ENCODE results near the gene SELENOH. TPM values are rescaled to one million over a fixed set of nuclear protein-coding genes. Genes with fewer than 3 reads are reported as not detected.
A peak's percentile ranks its signal among the peaks of the same experiment; 100 is the strongest.

SELENOH gene
- total and polyA plus RNA-seq, 12 donors: 33.8 to 327 (median 198) TPM

DNA sequence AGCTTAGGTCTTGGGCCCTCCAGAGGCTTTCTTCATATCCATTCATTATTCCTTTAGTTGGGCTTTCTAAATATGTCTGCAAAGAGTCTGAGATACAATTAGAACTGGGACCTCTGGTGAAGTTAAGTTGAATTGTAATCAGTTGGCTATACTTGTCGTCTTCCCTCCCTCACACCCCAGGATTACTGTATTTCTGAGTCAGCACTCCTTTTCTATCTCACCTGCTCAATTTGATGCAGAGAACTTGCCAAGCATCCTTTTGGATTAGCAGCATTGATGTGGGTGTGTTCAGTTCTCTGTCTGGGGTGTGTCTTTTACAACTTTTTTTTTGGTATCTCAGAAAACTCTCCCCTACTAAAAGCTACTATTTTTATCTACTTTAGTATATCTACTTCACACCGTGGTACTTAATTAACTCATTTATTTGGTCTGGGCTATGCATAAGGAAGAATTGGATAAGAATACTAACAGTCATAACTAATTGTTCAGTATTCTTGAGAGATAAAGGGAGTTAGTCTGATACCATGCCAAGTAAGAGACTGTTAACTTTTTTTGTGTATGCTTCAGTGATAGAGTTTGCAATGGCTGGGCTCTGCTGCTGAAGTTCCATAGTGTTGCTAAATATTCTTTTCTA, 35.4 kb downstream of the SELENOH start:
- 23 to 49% (median 31%) methylated on average over 2 of the region's 2 CpGs for WGBS, 4 donors
- intact Hi-C loops (cut with DNase I): no loop called here
- no peak for DNase-seq
- H3K4me3 ChIP-seq: no peak overlapping the region
- H3K4me1 ChIP-seq (replicated peaks in 1 of 2): peaks cover 76 to 97% of the 10 kb centered on the region in 2 donors
- H3K36me3 ChIP-seq (replicated peaks in 1 of 2): no peaks in the 10 kb centered on the region
- peak overlapping the region in 4 of 5 donors; percentile 76 to 92 (median 84) for H3K27ac ChIP-seq
- H3K27me3 ChIP-seq: no peaks in the 10 kb centered on the region
- no peaks in the 10 kb centered on the region for H3K9me3 ChIP-seq (replicated peaks in 1 of 3)
- TF ChIP-seq POLR2A (IDR thresholded peaks at IDR 0.05): no peak

GRCh38 chr11:57777969-57778317, 36.7 kb downstream of the SELENOH start:
- peak overlapping the region; percentile 66 to 92 (median 82) for H3K27ac ChIP-seq
- WGBS, 4 donors: 23 to 38% (median 27%) methylated on average over 3 of the region's 3 CpGs
- H3K4me1 ChIP-seq (replicated peaks in 1 of 2): peaks cover 69 to 98% of the 10 kb centered on the region in 2 donors
- H3K27me3 ChIP-seq: no peaks in the 10 kb centered on the region
- H3K4me3 ChIP-seq: peak overlapping the region in 1 of 4 donors; percentile 17
- intact Hi-C loops (cut with DNase I): no loop called here
- no peaks in the 10 kb centered on the region for H3K36me3 ChIP-seq (replicated peaks in 1 of 2)
- no peak for DNase-seq
- H3K9me3 ChIP-seq (replicated peaks in 1 of 3): no peaks in the 10 kb centered on the region
- TF ChIP-seq, protein P1, sequence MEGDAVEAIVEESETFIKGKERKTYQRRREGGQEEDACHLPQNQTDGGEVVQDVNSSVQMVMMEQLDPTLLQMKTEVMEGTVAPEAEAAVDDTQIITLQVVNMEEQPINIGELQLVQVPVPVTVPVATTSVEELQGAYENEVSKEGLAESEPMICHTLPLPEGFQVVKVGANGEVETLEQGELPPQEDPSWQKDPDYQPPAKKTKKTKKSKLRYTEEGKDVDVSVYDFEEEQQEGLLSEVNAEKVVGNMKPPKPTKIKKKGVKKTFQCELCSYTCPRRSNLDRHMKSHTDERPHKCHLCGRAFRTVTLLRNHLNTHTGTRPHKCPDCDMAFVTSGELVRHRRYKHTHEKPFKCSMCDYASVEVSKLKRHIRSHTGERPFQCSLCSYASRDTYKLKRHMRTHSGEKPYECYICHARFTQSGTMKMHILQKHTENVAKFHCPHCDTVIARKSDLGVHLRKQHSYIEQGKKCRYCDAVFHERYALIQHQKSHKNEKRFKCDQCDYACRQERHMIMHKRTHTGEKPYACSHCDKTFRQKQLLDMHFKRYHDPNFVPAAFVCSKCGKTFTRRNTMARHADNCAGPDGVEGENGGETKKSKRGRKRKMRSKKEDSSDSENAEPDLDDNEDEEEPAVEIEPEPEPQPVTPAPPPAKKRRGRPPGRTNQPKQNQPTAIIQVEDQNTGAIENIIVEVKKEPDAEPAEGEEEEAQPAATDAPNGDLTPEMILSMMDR (IDR thresholded peaks at IDR 0.05): no peak
- TF ChIP-seq POLR2A (IDR thresholded peaks at IDR 0.05): no peak

DNA sequence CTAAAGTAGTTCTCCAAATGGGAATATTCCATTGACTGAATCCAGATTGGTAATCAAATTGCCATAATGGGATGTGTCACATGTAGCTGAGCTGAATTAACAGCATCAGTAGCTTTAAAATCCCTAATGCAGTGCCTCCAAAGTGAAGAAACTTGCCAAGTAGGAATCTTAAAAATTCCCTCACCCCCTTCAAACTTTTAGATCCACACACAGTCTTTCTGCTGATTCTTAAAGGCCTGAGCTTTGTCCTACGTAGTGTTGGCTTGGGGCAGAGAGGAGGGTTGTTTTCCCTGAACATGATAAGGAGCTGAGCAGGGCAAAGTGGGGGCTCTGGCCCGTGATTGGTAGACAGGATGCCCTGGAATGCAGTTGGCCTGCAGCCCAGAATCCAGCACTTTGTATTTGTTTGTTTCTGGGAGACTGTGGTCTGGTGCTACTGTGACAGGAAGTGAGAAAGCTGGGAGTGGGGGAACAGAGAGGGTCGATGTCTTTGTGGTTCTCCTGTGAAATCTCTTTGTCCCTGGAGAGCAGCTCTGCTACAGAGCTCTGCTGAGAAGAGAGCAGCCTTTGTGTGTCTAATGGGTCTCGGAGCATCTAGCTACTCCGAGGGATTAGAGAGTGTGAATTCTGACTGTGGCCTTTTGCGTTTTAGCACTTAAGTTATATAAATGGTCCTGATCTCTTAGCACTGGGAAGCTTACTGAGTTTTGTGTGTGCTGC, 37.2 kb downstream of the SELENOH start:
- peak in 1 of 2 donors; percentile 69 for TF ChIP-seq POLR2A (IDR thresholded peaks at IDR 0.05)
- TF ChIP-seq, protein P1 (IDR thresholded peaks at IDR 0.05): no peak
- 2 to 9% (median 8%) methylated on average over 6 of the region's 6 CpGs for WGBS, 4 donors
- Histone ChIP-seq H3K9me3 (replicated peaks in 1 of 3) (no peaks in the 10 kb centered on the region), H3K4me1 (replicated peaks in 1 of 2) (peaks cover 69 to 93% of the 10 kb centered on the region in 2 donors), H3K36me3 (replicated peaks in 1 of 2) (no peaks in the 10 kb centered on the region), H3K4me3 (peak overlapping the region in 1 of 4 donors; percentile 17), H3K27me3 (no peaks in the 10 kb centered on the region), H3K27ac (peak overlapping the region; percentile 66 to 92 (median 82))
- DNase-seq: peak; percentile 80 to 99 (median 98)
- intact Hi-C loops (cut with DNase I): no loop called here

DNA sequence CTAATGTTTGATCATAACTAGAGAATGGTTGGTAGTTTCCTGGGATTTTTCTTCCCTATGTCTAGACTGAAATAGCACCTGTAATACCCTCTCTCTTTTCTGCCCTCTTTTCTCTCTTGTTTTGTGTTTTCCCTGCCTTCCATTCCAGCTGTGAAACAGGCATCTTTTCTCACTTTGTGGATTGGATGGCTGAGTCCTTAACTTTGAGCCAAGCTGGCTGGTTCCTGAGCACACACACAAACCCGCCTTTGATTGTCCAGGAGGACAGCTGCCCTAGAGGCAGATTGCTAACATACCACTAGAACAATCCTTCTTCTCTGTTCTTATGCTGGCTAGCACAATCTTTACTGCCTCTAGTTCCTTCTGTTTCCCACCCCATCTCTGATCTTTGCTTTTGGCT, 38.0 kb downstream of the SELENOH start:
- WGBS, 4 donors: 22 to 38% (median 25%) methylated on average over 1 of the region's 1 CpG
- DNase-seq: peak in 3 of 7 donors; percentile 40 to 50 (median 40)
- Histone ChIP-seq H3K9me3 (replicated peaks in 1 of 3) (no peaks in the 10 kb centered on the region), H3K36me3 (replicated peaks in 1 of 2) (no peaks in the 10 kb centered on the region), H3K4me3 (peak overlapping the region in 1 of 4 donors; percentile 2), H3K27me3 (no peaks in the 10 kb centered on the region), H3K27ac (peak overlapping the region; percentile 66 to 92 (median 82)), H3K4me1 (replicated peaks in 1 of 2) (peaks cover 61 to 85% of the 10 kb centered on the region in 2 donors)
- TF ChIP-seq POLR2A (IDR thresholded peaks at IDR 0.05): no peak
- TF ChIP-seq, protein P1 (IDR thresholded peaks at IDR 0.05): peak in 3 of 6 experiments; percentile 15 to 18 (median 18)
- intact Hi-C loops (cut with DNase I): no loop called here
